Caki2 (cell line): ENCODE results near the gene EEF1AKMT2. TPM values are rescaled to one million over a fixed set of nuclear protein-coding genes. Genes with fewer than 3 reads are reported as not detected.

Experiments used
- DNase-seq: peaks from one replicate; pipeline ENCODE4 v3.0.0-alpha.2; 2015; ENCODE audit warnings: low read depth
- in situ Hi-C: cut with HindIII; loops from 2 replicates; pipeline ENCODE4 v1.10.0; 2016; ENCODE audit warnings: low sequenced_read_pairs, low pct_unique_long_range_greater_than_20kb, mixed read lengths
- total RNA-seq: library from RNA; depleted of rRNA; stranded (reverse); fragments of >200 nt; shearing (Covaris generic); gene quantifications from 2 replicates; pipeline ENCODE4 v1.2.3, GENCODE V29; 2014; ENCODE audit warnings: low replicate concordance; rRNA removed

The EEF1AKMT2 gene
- total RNA-seq, 1 experiment from 2014 or later, result 44.7 TPM

DNA sequence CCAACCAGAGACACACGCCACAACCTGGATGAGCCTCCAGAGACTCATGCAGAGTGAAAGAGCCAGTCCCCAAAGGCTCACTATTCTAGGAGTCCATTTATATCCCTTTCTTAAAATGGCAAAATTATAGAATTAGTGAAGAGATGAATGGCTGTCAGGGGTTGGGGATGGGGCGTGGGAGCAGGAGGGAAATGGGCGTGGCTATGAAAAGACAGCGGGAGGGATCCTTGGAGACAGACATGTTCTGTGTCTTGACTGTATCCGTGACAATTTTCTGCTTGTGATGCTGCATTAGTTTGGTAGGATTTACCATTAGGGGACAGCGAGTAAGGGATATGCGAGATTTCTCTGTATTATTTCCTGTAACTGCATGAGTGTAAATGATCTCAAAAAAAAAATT, 80.5 kb downstream of the EEF1AKMT2 start:
- in situ Hi-C loops, result no loop called here

GRCh38 chr10:124710266-124710881, 81.3 kb downstream of the EEF1AKMT2 start:
- in situ Hi-C loops, result no loop called here
- DNase-seq, result no peak

More for the DNA sequence above, 80.5 kb downstream of the EEF1AKMT2 start:
- DNase-seq, result no peak

DNA sequence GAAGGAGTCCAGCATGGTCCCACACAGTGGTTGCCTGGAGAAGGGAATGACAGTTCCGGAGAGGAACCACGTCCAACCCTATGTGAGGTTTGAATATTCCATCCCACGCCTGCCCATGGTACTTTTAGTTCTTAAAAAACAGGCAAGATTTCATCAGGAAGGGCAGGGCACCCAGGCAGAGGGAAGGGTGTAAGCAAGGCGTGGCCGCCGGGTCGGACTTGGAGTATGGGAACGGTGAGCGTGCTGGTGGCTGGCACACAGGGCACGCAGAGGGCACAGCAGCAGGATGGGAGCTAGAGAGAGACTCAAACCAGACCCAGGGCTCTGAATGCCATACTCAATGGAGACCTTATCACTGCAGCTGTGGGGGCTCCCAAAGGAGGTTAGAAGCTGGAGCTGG, 81.8 kb downstream of the EEF1AKMT2 start:
- DNase-seq, result no peak
- in situ Hi-C loops, result no loop called here

DNA sequence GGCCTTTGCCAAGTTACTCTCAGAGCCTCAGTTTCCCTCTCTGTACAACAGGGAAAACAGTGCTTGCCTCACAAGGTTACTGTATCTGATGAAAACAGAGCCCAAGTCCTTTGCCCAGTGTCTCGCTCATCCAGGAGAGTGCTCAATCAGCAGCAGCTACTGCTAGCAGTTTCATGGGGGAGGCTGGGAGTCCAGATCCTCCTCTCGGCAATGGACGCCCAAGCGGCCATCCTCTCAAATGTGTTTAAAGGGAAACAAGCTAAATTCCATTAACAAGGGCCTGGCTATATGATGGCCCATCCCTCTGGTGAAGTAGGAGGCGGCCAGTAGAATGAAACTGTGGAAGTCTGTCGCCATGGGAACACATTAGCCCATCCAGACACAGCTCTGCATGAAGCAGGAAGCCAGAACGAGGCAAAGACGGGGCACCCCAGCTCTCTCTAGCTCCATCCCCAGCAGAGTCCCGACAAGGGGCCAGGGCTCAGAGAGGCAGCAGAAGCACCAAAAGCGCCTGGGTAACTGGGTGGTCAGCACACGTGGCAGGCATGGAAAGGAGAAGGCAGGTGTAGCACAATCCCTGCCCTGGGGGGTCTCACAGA, 82.7 kb downstream of the EEF1AKMT2 start:
- in situ Hi-C loops, result no loop called here
- no peak for DNase-seq

DNA sequence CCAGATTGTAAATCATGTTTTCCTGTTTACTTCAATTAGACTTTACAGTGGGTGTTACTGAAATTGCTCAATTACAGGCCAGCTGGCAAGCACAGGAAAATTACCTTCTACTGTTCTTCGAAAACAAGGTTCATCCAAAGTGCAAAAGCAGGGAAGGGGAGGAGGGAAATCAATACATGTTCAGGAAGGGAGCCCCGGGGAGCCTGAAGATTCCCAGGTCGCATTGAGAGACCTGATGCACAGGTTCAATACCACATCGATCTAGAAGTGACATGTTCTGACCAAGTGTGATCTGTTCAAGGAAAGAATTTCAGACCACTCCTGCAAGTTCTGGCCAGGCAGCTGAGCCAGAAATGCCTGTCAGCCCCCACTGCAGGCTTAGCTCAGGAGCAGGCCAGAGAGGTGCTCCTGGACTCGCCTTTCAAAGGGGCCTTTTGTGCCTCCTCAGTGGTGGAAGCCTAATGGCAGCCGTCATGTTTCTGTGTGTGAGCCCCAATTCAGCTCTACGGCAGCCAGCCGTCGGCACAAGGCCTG, 83.4 kb downstream of the EEF1AKMT2 start:
- in situ Hi-C loops, result no loop called here
- DNase-seq, result no peak

Other genes with a start within 250 kb of the EEF1AKMT2 start
- 6.5 and 10.5 TPM in 2 replicates for gene FAM53B, start 47.5 kb downstream of the EEF1AKMT2 start, total RNA-seq
- 7.0 and 10.7 TPM in 2 replicates for gene ABRAXAS2, start 9.9 kb upstream of the EEF1AKMT2 start, total RNA-seq
- 12.2 and 13.6 TPM in 2 replicates for gene ZRANB1, start 150.2 kb upstream of the EEF1AKMT2 start, total RNA-seq